ENCODE measurements around the gene RAB27B. TPM values are rescaled to one million over a fixed set of nuclear protein-coding genes. Genes with fewer than 3 reads are reported as not detected.
"Not testable (repeated sequence)": the region's sequence is repeated elsewhere in the genome, so short reads cannot be mapped to it uniquely, and the experiment has no call there.

RAB27B gene
- total RNA-seq, 2 experiments from 2014 or later, result not detected

DNA sequence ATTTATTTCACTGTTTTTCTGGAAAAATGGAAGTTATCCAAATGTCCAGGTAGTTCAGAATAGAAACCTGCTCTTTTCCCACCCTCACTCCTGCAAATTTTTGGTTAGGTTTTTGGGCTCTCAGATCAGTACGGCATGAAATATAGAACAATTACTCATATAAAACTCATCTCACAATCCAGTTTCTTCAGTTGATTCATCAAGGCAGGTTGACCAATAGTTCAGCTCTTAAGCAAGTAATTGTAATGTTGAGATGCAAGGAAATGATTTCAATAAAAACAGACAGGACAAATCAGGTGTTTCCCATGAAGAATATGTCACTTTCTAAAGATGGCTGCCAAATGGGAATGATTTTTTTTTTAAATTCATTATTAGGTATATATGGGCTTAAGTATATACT is 2.0 kb downstream of the RAB27B start:
- Mint-ChIP-seq H3K27me3 (peaks cover 43% of the 10 kb centered on the region), H3K4me3 (no peak overlapping the region), H3K36me3 (no peaks in the 10 kb centered on the region), H3K4me1 (peaks cover 9% of the 10 kb centered on the region), H3K9me3 (peaks cover 4% of the 10 kb centered on the region), H3K27ac (no peak overlapping the region)
- no peak for DNase-seq

DNA sequence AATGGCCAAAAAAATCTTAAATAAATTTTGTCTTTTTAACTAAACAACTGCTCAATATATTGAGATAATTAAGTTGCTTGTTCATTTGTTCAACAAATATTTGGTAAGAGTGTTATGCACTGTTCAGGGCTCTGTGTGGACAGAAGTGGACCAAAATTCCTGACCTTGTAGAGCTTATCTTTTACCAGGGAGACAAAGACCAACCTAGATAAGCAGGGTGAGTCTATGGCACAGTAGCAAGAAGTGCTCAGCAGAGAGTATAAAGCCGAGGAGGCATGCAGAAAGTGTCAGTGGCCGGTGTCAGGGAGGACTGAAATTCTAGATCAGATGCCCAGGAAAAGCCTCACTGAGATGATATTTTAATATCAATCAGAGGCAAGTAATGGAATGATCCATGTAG is 2.6 kb downstream of the RAB27B start:
- Mint-ChIP-seq H3K27me3 (peaks cover 45% of the 10 kb centered on the region), H3K36me3 (no peaks in the 10 kb centered on the region), H3K27ac (no peak overlapping the region), H3K4me3 (no peak overlapping the region), H3K9me3 (peaks cover 4% of the 10 kb centered on the region), H3K4me1 (peaks cover 11% of the 10 kb centered on the region)
- no peak for DNase-seq

- H3K4me3 Mint-ChIP-seq, result no peak overlapping the region
- H3K36me3 Mint-ChIP-seq, result no peaks in the 10 kb centered on the region
- no peak overlapping the region for H3K27ac Mint-ChIP-seq
Observed at GRCh38 chr18:54835944-54836343, 7.7 kb downstream of the RAB27B start.

GRCh38 chr18:54843314-54843713 is 15.0 kb downstream of the RAB27B start:
- Mint-ChIP-seq H3K4me1 (no peaks in the 10 kb centered on the region), H3K27me3 (peaks cover under 1% of the 10 kb centered on the region), H3K9me3 (no peaks in the 10 kb centered on the region), H3K27ac (no peak overlapping the region), H3K4me3 (no peak overlapping the region), H3K36me3 (no peaks in the 10 kb centered on the region)
- no peak for DNase-seq

More at GRCh38 chr18:54835944-54836343, 7.7 kb downstream of the RAB27B start:
- Mint-ChIP-seq H3K27me3 (peaks cover 28% of the 10 kb centered on the region), H3K9me3 (peaks cover 4% of the 10 kb centered on the region), H3K4me1 (peaks cover 4% of the 10 kb centered on the region)
- DNase-seq, result no peak

DNA sequence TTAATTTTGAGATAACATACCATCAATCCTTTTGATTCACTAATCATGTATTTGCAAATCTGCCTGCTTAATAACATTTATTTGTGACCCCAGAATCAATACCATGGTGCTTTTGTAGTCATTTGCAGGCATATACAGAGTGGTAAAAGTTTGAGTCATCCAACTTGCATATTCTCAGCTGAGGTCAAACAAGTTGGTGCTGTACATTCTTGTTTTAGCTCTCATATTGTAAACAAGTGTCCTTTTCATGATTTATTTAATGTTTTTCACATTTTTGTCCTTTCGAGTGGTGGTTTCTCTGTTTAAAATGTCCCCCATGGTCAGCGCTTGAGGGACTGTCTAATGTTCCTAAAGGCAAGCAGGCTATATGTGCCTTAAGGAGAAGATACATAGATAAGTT is 17.5 kb downstream of the RAB27B start:
- no peaks in the 10 kb centered on the region for H3K36me3 Mint-ChIP-seq
- H3K27me3 Mint-ChIP-seq, result no peaks in the 10 kb centered on the region
- DNase-seq, result no peak
- no peaks in the 10 kb centered on the region for H3K9me3 Mint-ChIP-seq
- no peak overlapping the region for H3K4me3 Mint-ChIP-seq
- no peaks in the 10 kb centered on the region for H3K4me1 Mint-ChIP-seq
- no peak overlapping the region for H3K27ac Mint-ChIP-seq

DNA sequence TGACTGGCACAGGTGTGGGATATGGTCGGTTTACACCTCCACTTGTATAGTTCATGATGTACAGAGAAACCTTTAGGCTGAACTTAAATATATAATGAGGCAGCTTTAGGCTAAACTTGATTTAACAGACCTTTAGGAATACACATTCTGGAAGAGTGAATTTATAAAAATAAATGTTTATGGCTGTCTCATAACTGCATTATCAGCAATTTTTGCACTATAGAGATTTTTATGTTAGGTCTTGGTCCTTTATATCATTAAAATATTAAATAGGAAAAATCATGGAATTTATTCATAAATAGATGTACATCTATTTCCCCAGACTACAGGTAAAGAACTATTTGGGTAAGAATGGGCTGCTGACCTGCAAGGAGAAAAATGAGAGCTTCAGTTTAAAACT is 19.8 kb downstream of the RAB27B start:
- peaks cover 6% of the 10 kb centered on the region for H3K4me1 Mint-ChIP-seq
- no peaks in the 10 kb centered on the region for H3K36me3 Mint-ChIP-seq
- H3K4me3 Mint-ChIP-seq, result no peak overlapping the region
- no peak overlapping the region for H3K27ac Mint-ChIP-seq
- H3K27me3 Mint-ChIP-seq, result no peaks in the 10 kb centered on the region
- H3K9me3 Mint-ChIP-seq, result no peaks in the 10 kb centered on the region
- no peak for DNase-seq

DNA sequence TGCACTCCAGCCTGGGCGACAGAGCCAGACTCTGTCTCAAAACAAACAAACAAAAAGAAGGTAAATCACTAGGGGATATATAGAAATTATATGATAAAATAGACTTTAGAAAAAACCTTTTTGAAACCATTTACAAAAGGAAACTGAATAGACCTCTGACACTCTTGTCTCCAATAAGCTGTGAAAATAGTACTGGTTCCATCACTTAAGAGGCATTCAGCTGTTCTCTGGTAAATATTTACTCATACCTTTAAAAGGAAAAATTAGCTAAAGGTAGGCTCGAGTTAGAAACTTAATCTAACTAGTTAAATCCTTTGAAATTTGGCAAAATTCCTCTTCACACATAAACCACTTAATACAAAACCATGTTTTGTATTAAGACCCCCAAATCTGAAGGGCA is 21.4 kb downstream of the RAB27B start:
- Mint-ChIP-seq H3K4me3 (no peak overlapping the region), H3K27me3 (no peaks in the 10 kb centered on the region), H3K9me3 (no peaks in the 10 kb centered on the region), H3K36me3 (no peaks in the 10 kb centered on the region), H3K4me1 (peaks cover 6% of the 10 kb centered on the region), H3K27ac (no peak overlapping the region)
- DNase-seq, result no peak

DNA sequence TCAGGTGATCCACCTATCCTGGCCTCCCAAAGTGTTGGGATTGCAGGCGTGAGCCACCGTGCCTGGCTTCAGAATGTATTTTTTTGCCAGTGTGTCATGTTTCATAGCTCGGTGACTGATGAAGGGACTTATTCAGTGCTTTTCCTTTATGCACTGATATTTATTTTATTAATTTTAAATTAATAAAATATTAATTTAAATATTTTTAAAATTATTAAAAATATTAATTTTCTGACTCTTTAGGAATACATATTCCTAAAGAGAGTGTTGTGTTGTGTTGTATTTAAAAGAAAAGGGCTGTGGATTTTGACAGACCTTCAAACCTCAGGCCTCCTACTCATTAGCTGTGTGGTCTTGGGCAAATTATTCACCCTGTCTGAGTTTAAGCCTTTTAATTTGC is 22.3 kb downstream of the RAB27B start:
- no peak overlapping the region for H3K27ac Mint-ChIP-seq
- no peak overlapping the region for H3K4me3 Mint-ChIP-seq
- peaks cover 6% of the 10 kb centered on the region for H3K4me1 Mint-ChIP-seq
- no peaks in the 10 kb centered on the region for H3K27me3 Mint-ChIP-seq
- DNase-seq, result no peak
- H3K9me3 Mint-ChIP-seq, result no peaks in the 10 kb centered on the region
- no peaks in the 10 kb centered on the region for H3K36me3 Mint-ChIP-seq

DNA sequence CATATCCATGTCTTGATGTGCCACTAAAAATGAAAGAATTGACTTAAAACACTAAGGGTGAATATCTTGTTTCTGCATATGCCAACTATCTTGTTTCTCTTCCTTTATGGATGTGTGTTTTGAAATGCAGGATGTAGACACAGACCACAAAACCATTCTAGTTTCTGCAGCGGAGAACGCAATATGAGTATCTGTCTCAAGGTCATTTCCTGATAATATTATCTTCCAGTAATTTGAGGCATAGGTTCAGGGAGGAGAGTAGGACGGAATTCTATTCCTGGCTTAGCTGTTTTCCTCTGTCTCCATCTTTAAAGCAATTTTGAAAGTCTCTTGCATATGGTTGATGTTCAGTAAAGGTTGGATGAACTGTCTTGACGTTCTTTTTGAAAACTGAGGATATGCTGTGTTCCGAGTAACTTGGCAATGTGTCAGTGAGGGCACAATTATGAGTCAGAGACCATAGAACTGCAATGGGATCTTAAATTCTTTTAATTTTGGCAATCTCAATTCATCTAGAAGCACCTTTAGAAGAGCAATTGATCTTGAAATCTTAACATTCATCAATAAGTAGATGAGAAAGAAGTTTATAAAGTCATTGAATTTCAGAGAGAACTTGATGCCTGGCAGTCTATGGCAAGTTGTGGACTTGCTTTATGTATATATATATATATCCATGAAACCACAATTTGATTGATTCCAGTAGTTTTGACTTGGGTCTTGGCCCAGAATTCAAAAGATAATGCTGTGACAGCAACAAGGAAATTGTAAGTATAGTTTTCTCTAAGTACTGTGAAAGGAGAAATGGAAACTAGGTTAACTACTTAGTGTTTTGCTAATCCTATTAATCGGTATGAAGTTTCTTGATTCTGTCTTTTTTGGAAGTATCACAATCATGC is 24.8 kb downstream of the RAB27B start:
- H3K27me3 Mint-ChIP-seq, result no peaks in the 10 kb centered on the region
- no peak overlapping the region for H3K4me3 Mint-ChIP-seq
- no peaks in the 10 kb centered on the region for H3K36me3 Mint-ChIP-seq
- no peak for DNase-seq
- H3K27ac Mint-ChIP-seq, result no peak overlapping the region
- H3K4me1 Mint-ChIP-seq, result peaks cover 6% of the 10 kb centered on the region
- no peaks in the 10 kb centered on the region for H3K9me3 Mint-ChIP-seq

- H3K4me1 Mint-ChIP-seq, H3K36me3 Mint-ChIP-seq, H3K9me3 Mint-ChIP-seq, DNase-seq, H3K27ac Mint-ChIP-seq, H3K4me3 Mint-ChIP-seq, H3K27me3 Mint-ChIP-seq: not testable (repeated sequence)
Observed at GRCh38 chr18:54855050-54855449, 26.8 kb downstream of the RAB27B start.

GRCh38 chr18:54856105-54856646 is 27.9 kb downstream of the RAB27B start:
- no peak overlapping the region for H3K27ac Mint-ChIP-seq
- no peak for DNase-seq
- peaks cover 6% of the 10 kb centered on the region for H3K4me1 Mint-ChIP-seq
- no peak overlapping the region for H3K4me3 Mint-ChIP-seq
- no peaks in the 10 kb centered on the region for H3K36me3 Mint-ChIP-seq
- H3K27me3 Mint-ChIP-seq, result peaks cover 5% of the 10 kb centered on the region
- no peaks in the 10 kb centered on the region for H3K9me3 Mint-ChIP-seq

DNA sequence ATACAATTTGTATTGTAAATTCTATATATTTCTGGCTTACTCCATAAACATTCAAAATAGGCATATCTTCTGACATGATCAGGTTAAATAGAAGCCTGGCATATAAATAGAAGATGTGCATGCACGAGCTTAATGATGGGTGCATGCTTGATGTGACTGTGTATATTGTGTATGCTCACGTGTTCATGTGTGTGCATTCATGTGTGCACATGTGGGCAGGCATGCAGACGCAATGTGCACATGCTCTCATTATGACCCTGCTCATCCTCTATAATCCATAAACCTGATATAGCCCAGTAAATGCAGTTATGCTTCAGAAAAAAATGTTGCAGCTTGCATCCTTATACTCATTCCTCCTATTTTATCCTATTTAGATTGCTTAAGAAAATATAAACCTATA is 29.2 kb downstream of the RAB27B start:
- DNase-seq, result no peak
- no peak overlapping the region for H3K27ac Mint-ChIP-seq
- peaks cover 5% of the 10 kb centered on the region for H3K27me3 Mint-ChIP-seq
- H3K4me3 Mint-ChIP-seq, result no peak overlapping the region
- peaks cover 6% of the 10 kb centered on the region for H3K4me1 Mint-ChIP-seq
- no peaks in the 10 kb centered on the region for H3K9me3 Mint-ChIP-seq
- H3K36me3 Mint-ChIP-seq, result no peaks in the 10 kb centered on the region

GRCh38 chr18:54859667-54860421 is 31.6 kb downstream of the RAB27B start:
- Mint-ChIP-seq H3K27me3 (peaks cover 8% of the 10 kb centered on the region), H3K36me3 (no peaks in the 10 kb centered on the region), H3K4me3 (no peak overlapping the region), H3K27ac (no peak overlapping the region), H3K4me1 (no peaks in the 10 kb centered on the region), H3K9me3 (no peaks in the 10 kb centered on the region)
- no peak for DNase-seq

GRCh38 chr18:54860941-54861340 is 32.7 kb downstream of the RAB27B start:
- no peaks in the 10 kb centered on the region for H3K4me1 Mint-ChIP-seq
- H3K4me3 Mint-ChIP-seq, result no peak overlapping the region
- H3K27me3 Mint-ChIP-seq, result peaks cover 8% of the 10 kb centered on the region
- H3K36me3 Mint-ChIP-seq, result no peaks in the 10 kb centered on the region
- no peaks in the 10 kb centered on the region for H3K9me3 Mint-ChIP-seq
- DNase-seq, result no peak
- H3K27ac Mint-ChIP-seq, result no peak overlapping the region

DNA sequence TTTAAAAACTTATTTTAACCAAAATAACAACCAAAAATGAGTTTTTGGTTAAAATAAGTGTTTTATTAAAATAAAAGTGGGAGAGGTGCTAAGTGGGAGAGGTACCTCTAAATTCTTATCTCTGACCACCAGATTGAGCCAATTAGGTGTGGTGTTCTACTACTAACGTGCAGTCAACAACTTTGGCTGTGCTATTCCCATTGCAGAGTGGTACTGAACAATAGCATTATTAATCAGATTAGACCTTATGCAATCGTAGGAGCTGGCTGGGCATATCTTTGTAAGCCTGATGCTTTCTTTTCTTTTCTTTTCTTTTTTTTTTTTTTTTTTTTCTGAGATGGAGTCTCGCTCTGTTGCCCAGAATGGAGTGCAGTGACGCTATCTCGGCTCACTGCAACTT is 38.9 kb downstream of the RAB27B start:
- DNase-seq, result no peak
- Mint-ChIP-seq H3K4me1 (no peaks in the 10 kb centered on the region), H3K27me3 (peaks cover 3% of the 10 kb centered on the region), H3K4me3 (no peak overlapping the region), H3K9me3 (no peaks in the 10 kb centered on the region), H3K27ac (no peak overlapping the region), H3K36me3 (no peaks in the 10 kb centered on the region)

Measured in activated naive CD8-positive, alpha-beta T cell treated with anti-CD3 and anti-CD28 coated beads for 36 hours (primary cell).